Esophagus squamous epithelium (tissue), 4 donors: ENCODE measurements around the gene NBL1.

ENCODE experiments used
- POLR2A ChIP-seq, 4 donors: fragments of 450-650 bp; IDR thresholded peaks; one replicate each; pipeline ENCODE4 v1.6.1; 2017; ENCODE audit warnings: antibody characterized with exemption in 4 of 4, mild to moderate bottlenecking in 4 of 4, moderate library complexity in 3 of 4
- TF ChIP-seq, protein P1 (sequence below), 6 experiments: fragments of 450-650 bp in 4 of 6; fragments of 200-600 bp in 2 of 6; sonication (generic) in 2 of 6; IDR thresholded peaks; one replicate each; pipeline ENCODE4 v1.5.1; 2016 to 2019; ENCODE audit warnings: antibody characterized with exemption in 6 of 6, mild to moderate bottlenecking in 4 of 6, moderate library complexity in 4 of 6

DNA sequence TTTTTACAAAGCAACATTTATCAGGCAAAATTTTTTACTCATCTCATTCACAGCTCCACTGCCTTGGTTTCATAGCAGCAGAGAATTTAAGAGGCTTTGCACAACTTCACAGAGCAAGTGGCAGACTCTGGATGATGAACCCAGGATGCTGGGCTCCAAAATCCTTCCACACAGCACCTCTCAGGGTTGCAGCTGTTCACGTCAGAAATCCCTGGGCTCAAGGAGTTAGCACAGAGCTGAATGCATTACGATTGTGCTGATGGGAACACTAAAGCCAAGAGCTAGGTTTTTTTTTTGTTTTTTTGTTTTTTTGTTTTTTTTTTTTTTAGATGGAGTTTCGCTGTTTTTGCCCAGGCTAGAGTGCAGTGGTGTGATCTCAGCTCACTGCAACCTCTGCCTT is 18.2 kb downstream of the NBL1 start:
- TF ChIP-seq, protein P1, sequence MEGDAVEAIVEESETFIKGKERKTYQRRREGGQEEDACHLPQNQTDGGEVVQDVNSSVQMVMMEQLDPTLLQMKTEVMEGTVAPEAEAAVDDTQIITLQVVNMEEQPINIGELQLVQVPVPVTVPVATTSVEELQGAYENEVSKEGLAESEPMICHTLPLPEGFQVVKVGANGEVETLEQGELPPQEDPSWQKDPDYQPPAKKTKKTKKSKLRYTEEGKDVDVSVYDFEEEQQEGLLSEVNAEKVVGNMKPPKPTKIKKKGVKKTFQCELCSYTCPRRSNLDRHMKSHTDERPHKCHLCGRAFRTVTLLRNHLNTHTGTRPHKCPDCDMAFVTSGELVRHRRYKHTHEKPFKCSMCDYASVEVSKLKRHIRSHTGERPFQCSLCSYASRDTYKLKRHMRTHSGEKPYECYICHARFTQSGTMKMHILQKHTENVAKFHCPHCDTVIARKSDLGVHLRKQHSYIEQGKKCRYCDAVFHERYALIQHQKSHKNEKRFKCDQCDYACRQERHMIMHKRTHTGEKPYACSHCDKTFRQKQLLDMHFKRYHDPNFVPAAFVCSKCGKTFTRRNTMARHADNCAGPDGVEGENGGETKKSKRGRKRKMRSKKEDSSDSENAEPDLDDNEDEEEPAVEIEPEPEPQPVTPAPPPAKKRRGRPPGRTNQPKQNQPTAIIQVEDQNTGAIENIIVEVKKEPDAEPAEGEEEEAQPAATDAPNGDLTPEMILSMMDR (IDR thresholded peaks at IDR 0.05): no peak
- TF ChIP-seq POLR2A (IDR thresholded peaks at IDR 0.05): no peak
